OCI-LY7 (cell line): ENCODE data around the gene BICD2.

Experiments used
- CTCF ChIP-seq: fragments of 200-600 bp; sonication (generic); conservative IDR thresholded peaks from 2 replicates; pipeline ENCODE4 v1.5.1; 2014; ENCODE audit warnings: mild to moderate bottlenecking, antibody characterized with exemption, low read length, moderate library complexity, mixed read lengths
- EZH2phosphoT487 ChIP-seq: fragments of 200-600 bp; sonication (generic); IDR thresholded peaks from 2 replicates; pipeline ENCODE4 v1.6.1; 2018; ENCODE audit warnings: low read depth, borderline replicate concordance, mild to moderate bottlenecking, mixed run types, antibody characterized with exemption, low read length, moderate library complexity, mixed read lengths

DNA sequence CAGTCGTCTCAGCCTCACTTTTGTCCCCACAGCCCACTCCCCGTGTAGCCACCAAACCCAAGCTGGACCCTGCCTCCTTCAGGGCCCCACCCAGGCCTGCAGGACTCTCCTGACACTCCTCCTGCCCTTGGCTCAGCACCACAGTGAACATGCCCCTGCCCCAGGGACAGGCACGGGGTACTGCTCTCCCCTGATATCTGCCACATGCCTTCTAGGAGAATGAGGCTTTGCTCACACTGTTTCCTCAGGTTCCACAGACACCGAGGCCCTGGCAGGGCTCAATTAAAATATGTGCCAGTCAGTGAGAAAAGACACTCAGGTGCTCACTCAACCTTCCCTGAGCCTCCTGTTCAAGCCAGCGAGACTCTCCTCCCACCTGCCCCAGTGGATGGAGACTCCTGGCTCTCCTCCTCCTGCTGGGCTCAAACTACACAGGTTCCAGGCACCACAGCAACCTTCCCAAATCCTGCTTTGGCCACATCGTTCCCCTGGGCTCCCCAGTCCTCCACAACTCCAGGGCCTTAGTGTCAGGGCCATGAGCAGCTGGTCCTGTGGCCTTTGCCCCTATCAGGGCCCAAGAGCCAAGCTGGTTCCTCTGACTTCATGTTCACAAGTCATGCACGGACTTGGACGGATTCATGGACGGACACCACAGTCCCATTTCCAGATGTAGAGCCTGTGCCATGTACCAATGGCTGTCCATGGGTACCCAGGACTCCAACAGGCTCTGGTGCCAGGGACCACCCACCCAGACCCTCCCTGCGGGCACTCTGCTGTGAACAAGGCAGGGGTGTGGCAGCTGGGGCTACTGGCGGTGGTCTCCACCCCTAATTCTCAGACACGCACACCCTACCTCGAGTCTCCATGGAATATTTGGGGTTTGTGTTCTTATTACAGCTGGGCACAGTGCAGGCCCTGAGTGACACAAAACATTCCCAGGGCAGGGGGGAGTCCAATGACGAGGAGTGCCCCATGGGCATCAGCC is 36.6 kb downstream of the BICD2 start:
- no peak for TF ChIP-seq CTCF
- no peak for TF ChIP-seq EZH2phosphoT487
